H1 (cell line): ENCODE results near the gene KRTAP12-4.

ENCODE experiments used
- CTCF ChIP-seq, 3 experiments: IDR thresholded peaks; 1 replicate in 2 of 3; 2 replicates in 1 of 3; pipeline versions ENCODE4 v1.5.1 to v1.6.1; 2011; ENCODE audit warnings: low read length in 3 of 3, mild to moderate bottlenecking in 3 of 3, inconsistent platforms in 2 of 3, low read depth in 1 of 3, moderate library complexity in 1 of 3; ENCODE audit not compliant: insufficient read depth in 1 of 3; ENCODE audit errors: control extremely low read depth in 1 of 3
- EP300 ChIP-seq, 2 experiments: IDR thresholded peaks; 1 replicate in 1 of 2; 2 replicates in 1 of 2; pipeline ENCODE4 v1.6.1; 2011 to 2012; ENCODE audit warnings: low read depth in 2 of 2, low read length in 2 of 2, mild to moderate bottlenecking in 2 of 2, borderline replicate concordance in 1 of 2, inconsistent platforms in 1 of 2, moderate library complexity in 1 of 2
- FOSL1 ChIP-seq: IDR thresholded peaks from 2 replicates; pipeline ENCODE4 v1.6.1; 2011; ENCODE audit warnings: mild to moderate bottlenecking, low read depth, low read length, moderate library complexity; ENCODE audit not compliant: insufficient read depth
- GABPA ChIP-seq: IDR thresholded peaks from 2 replicates; pipeline ENCODE4 v1.6.1; 2011; ENCODE audit warnings: mild to moderate bottlenecking, low read length, moderate library complexity, borderline replicate concordance; ENCODE audit not compliant: insufficient read depth
- JUN ChIP-seq: IDR thresholded peaks from 2 replicates; pipeline ENCODE4 v1.6.1; 2011; ENCODE audit warnings: low read depth, mild to moderate bottlenecking, improper control_type of control experiment, low read length
- KDM1A ChIP-seq: fragments of 200-600, 300-600 bp; sonication (generic); IDR thresholded peaks from 2 replicates; pipeline ENCODE4 v1.7.1; 2016; ENCODE audit warnings: mild to moderate bottlenecking, low read length, borderline replicate concordance
- RAD21 ChIP-seq, 2 experiments: IDR thresholded peaks in 1 of 2; conservative IDR thresholded peaks in 1 of 2; 2 replicates each; pipeline ENCODE4 v1.6.1; 2011; ENCODE audit warnings: low read depth in 2 of 2, low read length in 2 of 2, improper control_type of control experiment in 1 of 2, inconsistent platforms in 1 of 2, mild to moderate bottlenecking in 1 of 2, moderate library complexity in 1 of 2
- RFX5 ChIP-seq: IDR thresholded peaks from 2 replicates; pipeline ENCODE4 v1.6.1; 2011; ENCODE audit warnings: low read depth, low read length, improper control_type of control experiment, borderline replicate concordance
- SRF ChIP-seq: IDR thresholded peaks from 2 replicates; pipeline ENCODE4 v1.6.1; 2011; ENCODE audit warnings: mild to moderate bottlenecking, low read depth, low read length, moderate library complexity
- TAF1 ChIP-seq: IDR thresholded peaks from 2 replicates; pipeline ENCODE4 v1.6.1; 2011; ENCODE audit warnings: mild to moderate bottlenecking, low read depth, low read length

GRCh38 chr21:44695184-44695583 lies 40.7 kb upstream of the KRTAP12-4 start:
- TF ChIP-seq CTCF (IDR thresholded peaks at IDR 0.05; ENCODE audit: control extremely low read depth in 1 of 3, insufficient read depth in 1 of 3, low read depth in 1 of 3, low read length in 3 of 3) (no peak), RAD21 (IDR thresholded peaks at IDR 0.05 in 1 of 2, conservative IDR thresholded peaks at IDR 0.05 in 1 of 2; ENCODE audit: low read depth in 2 of 2, low read length in 2 of 2) (no peak), FOSL1 (no peak), JUN (no peak), EP300 (IDR thresholded peaks at IDR 0.05; ENCODE audit: borderline replicate concordance in 1 of 2, low read depth in 2 of 2, low read length in 2 of 2) (no peak), TAF1 (no peak), SRF (no peak), RFX5 (no peak), GABPA (no peak), KDM1A (no peak)
